Right lobe of liver (tissue), 4 donors: ENCODE results near the gene COLEC12.

Experiments
- POLR2A ChIP-seq: fragments of 450-650 bp; IDR thresholded peaks from one replicate; pipeline ENCODE4 v1.6.1; 2017; ENCODE audit warnings: antibody characterized with exemption, mild to moderate bottlenecking
- TF ChIP-seq, protein P1 (sequence below), 4 donors: fragments of 200-600 bp in 3 of 4; fragments of 450-650 bp in 1 of 4; IDR thresholded peaks; one replicate each; pipeline versions ENCODE4 v1.5.1 to v1.8.0; 2016 to 2022; ENCODE audit warnings: antibody characterized with exemption in 4 of 4, mild to moderate bottlenecking in 2 of 4
- donor health status: DM: no; HTN: no; CAD: no.
- donor health status: DM: no; HTN: no; CAD: no.
- donor health status: DM: no; HTN: yes; CAD: no.

DNA sequence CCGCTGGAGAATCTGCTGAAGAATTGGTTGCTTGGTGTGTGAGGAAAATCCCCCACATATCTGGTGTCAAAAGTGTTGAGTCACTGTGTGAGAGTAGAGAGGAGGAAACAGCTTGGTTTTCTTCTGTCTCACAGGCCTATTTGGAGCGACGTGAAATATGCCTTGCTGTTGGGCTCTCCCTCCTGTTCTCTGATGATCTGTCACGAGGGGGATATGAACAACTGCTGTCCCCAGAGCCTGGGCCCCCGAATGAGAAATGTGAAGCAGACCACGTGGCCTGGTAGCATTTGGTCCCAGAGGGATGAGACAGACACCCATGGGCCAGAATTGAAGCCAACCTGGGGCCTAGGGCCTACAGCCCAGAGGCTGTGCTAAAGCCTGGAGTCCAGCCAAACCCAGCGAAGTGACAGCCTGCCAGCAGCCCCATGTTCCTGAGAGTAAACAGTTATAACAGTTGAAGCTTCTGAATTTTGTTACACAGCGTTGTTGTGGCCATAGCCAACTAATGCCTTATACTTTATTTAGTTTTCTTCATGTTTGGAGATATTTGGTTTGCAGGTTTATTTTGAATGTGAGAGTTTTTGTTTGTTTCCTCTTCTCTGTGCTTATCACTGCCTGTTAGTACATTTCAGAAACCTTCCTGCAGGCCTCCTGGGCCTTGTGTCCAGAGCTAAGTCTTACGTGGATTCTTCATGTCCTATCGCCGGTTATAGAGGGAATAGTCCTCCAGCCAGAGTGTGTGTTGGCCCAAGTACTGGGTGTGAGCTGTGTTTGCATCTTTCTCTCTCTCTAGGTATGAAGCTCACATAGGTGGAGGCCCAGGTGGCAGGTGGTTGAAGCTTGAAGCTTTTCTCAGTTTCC, 18.7 kb upstream of the COLEC12 start:
- TF ChIP-seq, protein P1, sequence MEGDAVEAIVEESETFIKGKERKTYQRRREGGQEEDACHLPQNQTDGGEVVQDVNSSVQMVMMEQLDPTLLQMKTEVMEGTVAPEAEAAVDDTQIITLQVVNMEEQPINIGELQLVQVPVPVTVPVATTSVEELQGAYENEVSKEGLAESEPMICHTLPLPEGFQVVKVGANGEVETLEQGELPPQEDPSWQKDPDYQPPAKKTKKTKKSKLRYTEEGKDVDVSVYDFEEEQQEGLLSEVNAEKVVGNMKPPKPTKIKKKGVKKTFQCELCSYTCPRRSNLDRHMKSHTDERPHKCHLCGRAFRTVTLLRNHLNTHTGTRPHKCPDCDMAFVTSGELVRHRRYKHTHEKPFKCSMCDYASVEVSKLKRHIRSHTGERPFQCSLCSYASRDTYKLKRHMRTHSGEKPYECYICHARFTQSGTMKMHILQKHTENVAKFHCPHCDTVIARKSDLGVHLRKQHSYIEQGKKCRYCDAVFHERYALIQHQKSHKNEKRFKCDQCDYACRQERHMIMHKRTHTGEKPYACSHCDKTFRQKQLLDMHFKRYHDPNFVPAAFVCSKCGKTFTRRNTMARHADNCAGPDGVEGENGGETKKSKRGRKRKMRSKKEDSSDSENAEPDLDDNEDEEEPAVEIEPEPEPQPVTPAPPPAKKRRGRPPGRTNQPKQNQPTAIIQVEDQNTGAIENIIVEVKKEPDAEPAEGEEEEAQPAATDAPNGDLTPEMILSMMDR (IDR thresholded peaks at IDR 0.05) = no peak
- TF ChIP-seq POLR2A = no peak
